ENCODE results near the gene HELZ.

- TF ChIP-seq POLR2AphosphoS5 (IDR thresholded peaks at IDR 0.05): no peak
- no peak for TF ChIP-seq CTCF (IDR thresholded peaks at IDR 0.05)
Measured at GRCh38 chr17:67040652-67041051, 204.3 kb downstream of the HELZ start.

Measured in prostate gland (tissue), 2 donors.